Karpas-422 (cell line): ENCODE data around the gene H1-8. TPM values are rescaled to one million over a fixed set of nuclear protein-coding genes. Genes with fewer than 3 reads are reported as not detected.

Experiments used
- DNase-seq: peaks from one replicate; pipeline ENCODE4 v3.0.0-alpha.2; 2015
- H2AFZ ChIP-seq: fragments of 200-600 bp; sonication (generic); 2 replicates; pipeline ENCODE4 v1.6.1; 2014; ENCODE audit warnings: antibody characterized with exemption, low read length, mixed read lengths
- H3K27ac ChIP-seq: fragments of 200-600 bp; sonication (generic); 2 replicates; pipeline ENCODE4 v1.5.1; 2014; ENCODE audit warnings: mild to moderate bottlenecking, low read length, moderate library complexity
- H3K27me3 ChIP-seq: fragments of 200-600 bp; sonication (generic); 2 replicates; pipeline ENCODE4 v1.6.1; 2014; ENCODE audit warnings: low read length, mixed read lengths
- H3K36me3 ChIP-seq: fragments of 200-600 bp; sonication (generic); 2 replicates; pipeline ENCODE4 v1.6.1; 2014; ENCODE audit warnings: low read length, mixed read lengths; ENCODE audit not compliant: insufficient read depth
- H3K4me1 ChIP-seq: fragments of 200-600 bp; sonication (generic); 2 replicates; pipeline ENCODE4 v1.6.1; 2014; ENCODE audit warnings: mild to moderate bottlenecking, low read length, mixed read lengths
- H3K4me2 ChIP-seq: fragments of 200-600 bp; sonication (generic); 2 replicates; pipeline ENCODE4 v1.6.1; 2014; ENCODE audit warnings: low read length, low read depth, mild to moderate bottlenecking; ENCODE audit not compliant: poor library complexity, severe bottlenecking
- H3K4me3 ChIP-seq: fragments of 200-600 bp; sonication (generic); 2 replicates; pipeline ENCODE4 v1.5.1; 2014; ENCODE audit warnings: mild to moderate bottlenecking, antibody characterized with exemption, low read length, mixed read lengths
- H3K79me2 ChIP-seq: fragments of 200-600 bp; sonication (generic); 2 replicates; pipeline ENCODE4 v1.6.1; 2014; ENCODE audit warnings: mild to moderate bottlenecking, low read length, mixed read lengths
- H3K9ac ChIP-seq: fragments of 200-600 bp; sonication (generic); 2 replicates; pipeline ENCODE4 v1.6.0; 2014; ENCODE audit warnings: low read length
- H3K9me2 ChIP-seq: fragments of 200-600 bp; sonication (generic), shearing (Covaris generic); replicated peaks from 2 replicates; pipeline ENCODE4 v1.6.0; 2014; ENCODE audit warnings: mild to moderate bottlenecking, low read length, moderate library complexity; ENCODE audit not compliant: insufficient read depth
- H3K9me3 ChIP-seq: fragments of 300-700, 200-600 bp; sonication (generic); 2 replicates; pipeline ENCODE4 v1.6.1; 2014; ENCODE audit warnings: low read length, mixed read lengths
- H4K20me1 ChIP-seq: fragments of 200-600 bp; sonication (generic); 2 replicates; pipeline ENCODE4 v1.6.1; 2014; ENCODE audit warnings: mild to moderate bottlenecking, antibody characterized with exemption, low read length, low read depth; ENCODE audit not compliant: insufficient read depth
- total RNA-seq: library from RNA; depleted of rRNA; stranded (reverse); fragments of >200 nt; shearing (Covaris generic); gene quantifications from 2 replicates; pipeline ENCODE4 v1.2.3, GENCODE V29; 2014; ENCODE audit warnings: low replicate concordance

Gene H1-8
- total RNA-seq, 1 experiment from 2014 or later = not detected

- no peak overlapping the region for H3K27ac ChIP-seq
- peak; percentile 86 for DNase-seq
Observed at GRCh38 chr3:129526121-129526900, 16.7 kb upstream of the H1-8 start.

GRCh38 chr3:129527262-129527661, 15.7 kb upstream of the H1-8 start:
- no peaks in the 10 kb centered on the region for H3K27me3 ChIP-seq
- no peak overlapping the region for H3K4me3 ChIP-seq
- H3K27ac ChIP-seq = no peak overlapping the region
- no peak overlapping the region for H3K9ac ChIP-seq
- H3K4me1 ChIP-seq = peaks cover 7% of the 10 kb centered on the region
- no peaks in the 10 kb centered on the region for H4K20me1 ChIP-seq
- H2AFZ ChIP-seq = no peak overlapping the region
- no peak for DNase-seq
- no peak overlapping the region for H3K4me2 ChIP-seq
- no peaks in the 10 kb centered on the region for H3K9me3 ChIP-seq
- no peaks in the 10 kb centered on the region for H3K36me3 ChIP-seq
- H3K9me2 ChIP-seq = no peaks in the 10 kb centered on the region
- no peaks in the 10 kb centered on the region for H3K79me2 ChIP-seq

More at GRCh38 chr3:129526121-129526900, 16.7 kb upstream of the H1-8 start:
- Histone ChIP-seq H3K4me2 (peak overlapping the region; percentile 42), H4K20me1 (no peaks in the 10 kb centered on the region), H3K9me2 (no peaks in the 10 kb centered on the region), H3K36me3 (no peaks in the 10 kb centered on the region), H3K4me3 (no peak overlapping the region), H3K9ac (peak overlapping the region; percentile 35; the same call in 1 of the 2 replicates), H3K4me1 (peaks cover 7% of the 10 kb centered on the region), H3K79me2 (no peaks in the 10 kb centered on the region), H3K27me3 (no peaks in the 10 kb centered on the region), H3K9me3 (no peaks in the 10 kb centered on the region), H2AFZ (peak overlapping the region; percentile 89; the same call in 1 of the 2 replicates)

- H4K20me1 ChIP-seq = no peaks in the 10 kb centered on the region
- no peak for DNase-seq
- H3K9me3 ChIP-seq = no peaks in the 10 kb centered on the region
- H3K4me3 ChIP-seq = no peak within 1 kb of the TSS
- H2AFZ ChIP-seq = no peak within 1 kb of the TSS
- H3K4me1 ChIP-seq = peaks cover 7% of the 10 kb centered on the region
- no peaks in the 10 kb centered on the region for H3K9me2 ChIP-seq
- H3K27ac ChIP-seq = no peak within 1 kb of the TSS
- no peaks in the 10 kb centered on the region for H3K27me3 ChIP-seq
- H3K4me2 ChIP-seq = no peak within 1 kb of the TSS
- no peaks in the 10 kb centered on the region for H3K79me2 ChIP-seq
- H3K36me3 ChIP-seq = no peaks in the 10 kb centered on the region
- H3K9ac ChIP-seq = no peak within 1 kb of the TSS
Observed at GRCh38 chr3:129528589-129529100, 14.3 kb upstream of the H1-8 start, which contains the start of gene RHO. TSS of gene RHO (plus strand) at chr3:129528639. CDS start at chr3:129528734, 95 bp downstream.

GRCh38 chr3:129529436-129530210, 13.4 kb upstream of the H1-8 start:
- Histone ChIP-seq H4K20me1 (no peaks in the 10 kb centered on the region), H3K9me3 (no peaks in the 10 kb centered on the region), H3K9ac (no peak overlapping the region), H3K36me3 (no peaks in the 10 kb centered on the region), H2AFZ (no peak overlapping the region), H3K4me3 (no peak overlapping the region), H3K4me1 (peaks cover 7% of the 10 kb centered on the region), H3K79me2 (no peaks in the 10 kb centered on the region), H3K27me3 (no peaks in the 10 kb centered on the region), H3K27ac (no peak overlapping the region), H3K4me2 (no peak overlapping the region), H3K9me2 (no peaks in the 10 kb centered on the region)
- no peak for DNase-seq

- H3K27me3 ChIP-seq = no peaks in the 10 kb centered on the region
- H3K9me3 ChIP-seq = no peaks in the 10 kb centered on the region
- no peak overlapping the region for H2AFZ ChIP-seq
- no peaks in the 10 kb centered on the region for H3K36me3 ChIP-seq
- H3K4me2 ChIP-seq = no peak overlapping the region
- H3K4me1 ChIP-seq = peaks cover 7% of the 10 kb centered on the region
- H3K27ac ChIP-seq = no peak overlapping the region
- H3K79me2 ChIP-seq = no peaks in the 10 kb centered on the region
- no peak overlapping the region for H3K4me3 ChIP-seq
- no peak overlapping the region for H3K9ac ChIP-seq
- no peaks in the 10 kb centered on the region for H3K9me2 ChIP-seq
- H4K20me1 ChIP-seq = no peaks in the 10 kb centered on the region
- no peak for DNase-seq
Observed at GRCh38 chr3:129530251-129530791, 12.7 kb upstream of the H1-8 start.

- H3K36me3 ChIP-seq = no peaks in the 10 kb centered on the region
- H3K27ac ChIP-seq = no peak overlapping the region
- H3K79me2 ChIP-seq = no peaks in the 10 kb centered on the region
- no peaks in the 10 kb centered on the region for H4K20me1 ChIP-seq
- no peaks in the 10 kb centered on the region for H3K9me2 ChIP-seq
- no peaks in the 10 kb centered on the region for H3K27me3 ChIP-seq
- H3K4me1 ChIP-seq = peaks cover 7% of the 10 kb centered on the region
- DNase-seq = no peak
- no peak overlapping the region for H3K4me2 ChIP-seq
- no peaks in the 10 kb centered on the region for H3K9me3 ChIP-seq
- H3K9ac ChIP-seq = no peak overlapping the region
- no peak overlapping the region for H3K4me3 ChIP-seq
- no peak overlapping the region for H2AFZ ChIP-seq
Observed at GRCh38 chr3:129530821-129531220, 12.2 kb upstream of the H1-8 start.

- no peaks in the 10 kb centered on the region for H3K27me3 ChIP-seq
- no peaks in the 10 kb centered on the region for H3K79me2 ChIP-seq
- H2AFZ ChIP-seq = no peak overlapping the region
- no peak overlapping the region for H3K27ac ChIP-seq
- H3K9me3 ChIP-seq = no peaks in the 10 kb centered on the region
- H3K4me1 ChIP-seq = no peaks in the 10 kb centered on the region
- no peaks in the 10 kb centered on the region for H3K36me3 ChIP-seq
- no peak overlapping the region for H3K4me2 ChIP-seq
- H3K9me2 ChIP-seq = no peaks in the 10 kb centered on the region
- no peak overlapping the region for H3K9ac ChIP-seq
- no peaks in the 10 kb centered on the region for H4K20me1 ChIP-seq
- DNase-seq = no peak
- H3K4me3 ChIP-seq = no peak overlapping the region
Observed at GRCh38 chr3:129531699-129532098, 11.3 kb upstream of the H1-8 start.

- Histone ChIP-seq H3K9me3 (no peaks in the 10 kb centered on the region), H2AFZ (no peak overlapping the region), H3K9me2 (no peaks in the 10 kb centered on the region), H3K36me3 (no peaks in the 10 kb centered on the region), H4K20me1 (no peaks in the 10 kb centered on the region), H3K9ac (no peak overlapping the region), H3K79me2 (no peaks in the 10 kb centered on the region), H3K27ac (no peak overlapping the region), H3K4me1 (no peaks in the 10 kb centered on the region), H3K27me3 (no peaks in the 10 kb centered on the region), H3K4me3 (no peak overlapping the region), H3K4me2 (no peak overlapping the region)
- DNase-seq = no peak
Observed at GRCh38 chr3:129532261-129532660, 10.7 kb upstream of the H1-8 start.
